Panc1 (cell line): ENCODE data around the gene WDFY3.

Experiments used
- CTCF ChIP-seq: fragments of 450-650 bp; IDR thresholded peaks from 2 replicates; pipeline ENCODE4 v1.5.1; 2017; ENCODE audit warnings: mild to moderate bottlenecking
- POLR2AphosphoS5 ChIP-seq: IDR thresholded peaks from 2 replicates; pipeline ENCODE4 v1.6.1; 2012; ENCODE audit warnings: mild to moderate bottlenecking, low read depth, low read length, moderate library complexity

GRCh38 chr4:84648863-84649647 is 317.4 kb downstream of the WDFY3 start:
- no peak for TF ChIP-seq CTCF
- TF ChIP-seq POLR2AphosphoS5, result no peak
